GM12891 (cell line): ENCODE measurements around the gene BLTP3B.

Experiments used
- POLR2A ChIP-seq: IDR thresholded peaks from 2 replicates; pipeline ENCODE4 v1.6.1; 2011; ENCODE audit warnings: low read depth, low read length, control low read depth
- POLR2AphosphoS5 ChIP-seq: IDR thresholded peaks from 2 replicates; pipeline ENCODE4 v1.6.1; 2011; ENCODE audit warnings: low read depth, low read length, control low read depth
- TAF1 ChIP-seq: IDR thresholded peaks from 2 replicates; pipeline ENCODE4 v1.6.1; 2011; ENCODE audit warnings: low read depth, low read length, control low read depth

GRCh38 chr12:100158535-100158934 is 15.9 kb upstream of the BLTP3B start:
- TF ChIP-seq POLR2A (no peak), POLR2AphosphoS5 (no peak), TAF1 (no peak)
